H1 (cell line): ENCODE measurements around the gene DNMT1.

ENCODE experiments used
- CEBPB ChIP-seq: IDR thresholded peaks from 2 replicates; pipeline ENCODE4 v1.6.1; 2012; ENCODE audit warnings: low read depth, low read length
- E2F6 ChIP-seq: IDR thresholded peaks from 2 replicates; pipeline ENCODE4 v1.6.1; 2012; ENCODE audit warnings: inconsistent platforms
- EGR1 ChIP-seq: IDR thresholded peaks from 2 replicates; pipeline ENCODE4 v1.6.1; 2011; ENCODE audit warnings: low read depth, low read length, borderline replicate concordance
- EP300 ChIP-seq, 2 experiments: IDR thresholded peaks; 1 replicate in 1 of 2; 2 replicates in 1 of 2; pipeline ENCODE4 v1.6.1; 2011 to 2012; ENCODE audit warnings: low read depth in 2 of 2, low read length in 2 of 2, mild to moderate bottlenecking in 2 of 2, borderline replicate concordance in 1 of 2, inconsistent platforms in 1 of 2, moderate library complexity in 1 of 2
- MAX ChIP-seq: IDR thresholded peaks from 2 replicates; pipeline ENCODE4 v1.6.1; 2012; ENCODE audit warnings: inconsistent platforms
- POLR2A ChIP-seq, 2 experiments: IDR thresholded peaks; 1 replicate in 1 of 2; 2 replicates in 1 of 2; pipeline ENCODE4 v1.6.1; 2011; ENCODE audit warnings: low read depth in 2 of 2, low read length in 2 of 2, mild to moderate bottlenecking in 2 of 2; ENCODE audit errors: control extremely low read depth in 1 of 2
- POLR2AphosphoS5 ChIP-seq: IDR thresholded peaks from 2 replicates; pipeline ENCODE4 v1.6.1; 2011; ENCODE audit warnings: low read depth, low read length
- RAD21 ChIP-seq, 2 experiments: IDR thresholded peaks in 1 of 2; conservative IDR thresholded peaks in 1 of 2; 2 replicates each; pipeline ENCODE4 v1.6.1; 2011; ENCODE audit warnings: low read depth in 2 of 2, low read length in 2 of 2, improper control_type of control experiment in 1 of 2, inconsistent platforms in 1 of 2, mild to moderate bottlenecking in 1 of 2, moderate library complexity in 1 of 2
- RFX5 ChIP-seq: IDR thresholded peaks from 2 replicates; pipeline ENCODE4 v1.6.1; 2011; ENCODE audit warnings: low read depth, low read length, improper control_type of control experiment, borderline replicate concordance
- RXRA ChIP-seq: IDR thresholded peaks from 2 replicates; pipeline ENCODE4 v1.6.1; 2011; ENCODE audit warnings: low read depth, mild to moderate bottlenecking, low read length, moderate library complexity; ENCODE audit not compliant: insufficient read depth
- SP1 ChIP-seq: IDR thresholded peaks from 2 replicates; pipeline ENCODE4 v1.6.1; 2011; ENCODE audit warnings: low read depth, low read length
- SP2 ChIP-seq: IDR thresholded peaks from 2 replicates; pipeline ENCODE4 v1.6.1; 2012; ENCODE audit warnings: mild to moderate bottlenecking, low read length, inconsistent platforms
- TF ChIP-seq, protein P1 (sequence below), 3 experiments: IDR thresholded peaks; 1 replicate in 2 of 3; 2 replicates in 1 of 3; pipeline versions ENCODE4 v1.5.1 to v1.6.1; 2011; ENCODE audit warnings: low read length in 3 of 3, mild to moderate bottlenecking in 3 of 3, inconsistent platforms in 2 of 3, low read depth in 1 of 3, moderate library complexity in 1 of 3; ENCODE audit not compliant: insufficient read depth in 1 of 3; ENCODE audit errors: control extremely low read depth in 1 of 3
- TF ChIP-seq, protein P2 (sequence below): IDR thresholded peaks from 2 replicates; pipeline ENCODE4 v1.6.1; 2011; ENCODE audit warnings: low read depth, mild to moderate bottlenecking, low read length; ENCODE audit not compliant: insufficient read depth

DNA sequence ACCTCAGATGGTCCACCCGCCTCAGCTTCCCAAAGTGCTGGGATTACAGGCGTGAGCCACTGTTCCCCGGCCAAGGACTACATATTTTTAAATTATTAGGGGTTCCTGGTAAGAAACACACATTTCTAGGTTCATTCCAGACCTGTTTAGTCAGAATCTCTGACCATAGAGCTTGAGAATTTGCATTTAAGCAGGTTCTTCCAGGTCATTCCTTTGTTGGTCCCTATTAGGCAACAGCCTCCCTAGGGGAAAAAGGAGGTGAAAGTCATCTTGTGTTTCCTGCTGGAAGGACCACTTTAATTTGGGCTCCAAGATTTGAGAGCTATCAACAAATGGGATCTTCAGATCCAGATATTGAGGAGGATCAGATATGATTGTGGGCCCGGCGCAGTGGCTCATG is 20.0 kb upstream of the DNMT1 start:
- TF ChIP-seq, protein P1, sequence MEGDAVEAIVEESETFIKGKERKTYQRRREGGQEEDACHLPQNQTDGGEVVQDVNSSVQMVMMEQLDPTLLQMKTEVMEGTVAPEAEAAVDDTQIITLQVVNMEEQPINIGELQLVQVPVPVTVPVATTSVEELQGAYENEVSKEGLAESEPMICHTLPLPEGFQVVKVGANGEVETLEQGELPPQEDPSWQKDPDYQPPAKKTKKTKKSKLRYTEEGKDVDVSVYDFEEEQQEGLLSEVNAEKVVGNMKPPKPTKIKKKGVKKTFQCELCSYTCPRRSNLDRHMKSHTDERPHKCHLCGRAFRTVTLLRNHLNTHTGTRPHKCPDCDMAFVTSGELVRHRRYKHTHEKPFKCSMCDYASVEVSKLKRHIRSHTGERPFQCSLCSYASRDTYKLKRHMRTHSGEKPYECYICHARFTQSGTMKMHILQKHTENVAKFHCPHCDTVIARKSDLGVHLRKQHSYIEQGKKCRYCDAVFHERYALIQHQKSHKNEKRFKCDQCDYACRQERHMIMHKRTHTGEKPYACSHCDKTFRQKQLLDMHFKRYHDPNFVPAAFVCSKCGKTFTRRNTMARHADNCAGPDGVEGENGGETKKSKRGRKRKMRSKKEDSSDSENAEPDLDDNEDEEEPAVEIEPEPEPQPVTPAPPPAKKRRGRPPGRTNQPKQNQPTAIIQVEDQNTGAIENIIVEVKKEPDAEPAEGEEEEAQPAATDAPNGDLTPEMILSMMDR (IDR thresholded peaks at IDR 0.05; ENCODE audit: control extremely low read depth in 1 of 3, insufficient read depth in 1 of 3, low read depth in 1 of 3, low read length in 3 of 3), result no peak
- no peak for TF ChIP-seq SP1
- TF ChIP-seq MAX, result no peak
- no peak for TF ChIP-seq POLR2A (IDR thresholded peaks at IDR 0.05; ENCODE audit: control extremely low read depth in 1 of 2, low read depth in 2 of 2, low read length in 2 of 2)
- TF ChIP-seq EP300 (IDR thresholded peaks at IDR 0.05; ENCODE audit: borderline replicate concordance in 1 of 2, low read depth in 2 of 2, low read length in 2 of 2), result no peak
- no peak for TF ChIP-seq SP2
- no peak for TF ChIP-seq POLR2AphosphoS5
- 0 out of 2 replicates have a peak, but pooled peaks have one; percentile 33 for TF ChIP-seq CEBPB
- TF ChIP-seq RAD21 (IDR thresholded peaks at IDR 0.05 in 1 of 2, conservative IDR thresholded peaks at IDR 0.05 in 1 of 2; ENCODE audit: low read depth in 2 of 2, low read length in 2 of 2), result no peak
- TF ChIP-seq EGR1, result no peak
- no peak for TF ChIP-seq RFX5
- TF ChIP-seq, protein P2, sequence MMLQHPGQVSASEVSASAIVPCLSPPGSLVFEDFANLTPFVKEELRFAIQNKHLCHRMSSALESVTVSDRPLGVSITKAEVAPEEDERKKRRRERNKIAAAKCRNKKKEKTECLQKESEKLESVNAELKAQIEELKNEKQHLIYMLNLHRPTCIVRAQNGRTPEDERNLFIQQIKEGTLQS, result no peak
- no peak for TF ChIP-seq RXRA
- no peak for TF ChIP-seq E2F6
